Hepatocyte (in vitro differentiated cells): Measurements from ENCODE around the gene RANGAP1. TPM values are rescaled to one million over a fixed set of nuclear protein-coding genes. Genes with fewer than 3 reads are reported as not detected.
"Not testable (repeated sequence)": the region's sequence is repeated elsewhere in the genome, so short reads cannot be mapped to it uniquely, and the experiment has no call there.

ENCODE experiments used
- DNase-seq: peaks from one replicate; pipeline ENCODE4 v3.0.0-alpha.2; 2016; ENCODE audit warnings: low spot score
- H2AFZ ChIP-seq: fragments of 200-600 bp; sonication (generic); 2 replicates; pipeline ENCODE4 v1.6.0; 2016; ENCODE audit warnings: antibody characterized with exemption, mild to moderate bottlenecking
- H3K27ac ChIP-seq: fragments of 200-600 bp; sonication (generic); 2 replicates; pipeline ENCODE4 v1.5.1; 2016; ENCODE audit warnings: mild to moderate bottlenecking
- H3K27me3 ChIP-seq: fragments of 200-600 bp; sonication (generic); 2 replicates; pipeline ENCODE4 v1.6.1; 2016
- H3K36me3 ChIP-seq: fragments of 200-600 bp; sonication (generic); replicated peaks from 2 replicates; pipeline ENCODE4 v1.5.1; 2016; ENCODE audit warnings: low read depth; ENCODE audit not compliant: insufficient read depth
- H3K4me1 ChIP-seq: fragments of 200-600 bp; sonication (generic); 2 replicates; pipeline ENCODE4 v1.5.1; 2016; ENCODE audit warnings: mild to moderate bottlenecking, moderate library complexity; ENCODE audit not compliant: insufficient read depth
- H3K4me2 ChIP-seq: fragments of 200-600 bp; sonication (generic); 2 replicates; pipeline ENCODE4 v1.6.0; 2016
- H3K4me3 ChIP-seq: fragments of 200-600 bp; sonication (generic); 2 replicates; pipeline ENCODE4 v1.5.1; 2016; ENCODE audit warnings: mild to moderate bottlenecking
- H3K79me2 ChIP-seq: fragments of 200-600 bp; sonication (generic); 2 replicates; pipeline ENCODE4 v1.6.0; 2017; ENCODE audit warnings: mild to moderate bottlenecking
- H3K9me2 ChIP-seq: fragments of 200-600 bp; sonication (generic); replicated peaks from 2 replicates; pipeline ENCODE4 v1.6.0; 2017; ENCODE audit warnings: mild to moderate bottlenecking; ENCODE audit not compliant: insufficient read depth
- H3K9me3 ChIP-seq: fragments of 200-600 bp; sonication (generic); 2 replicates; pipeline ENCODE4 v1.5.1; 2016; ENCODE audit warnings: low read depth, mild to moderate bottlenecking
- H4K20me1 ChIP-seq: fragments of 200-600 bp; sonication (generic); 2 replicates; pipeline ENCODE4 v1.6.0; 2016; ENCODE audit warnings: mild to moderate bottlenecking; ENCODE audit not compliant: insufficient read depth, poor library complexity, severe bottlenecking
- EZH2 ChIP-seq: fragments of 200-600 bp; sonication (generic); IDR thresholded peaks from 2 replicates; pipeline ENCODE4 v1.6.1; 2016; ENCODE audit warnings: antibody characterized with exemption, mild to moderate bottlenecking, borderline replicate concordance
- EZH2phosphoT487 ChIP-seq: fragments of 200-600 bp; sonication (generic); IDR thresholded peaks from one replicate; pipeline ENCODE4 v1.6.1; 2018; ENCODE audit warnings: antibody characterized with exemption, mild to moderate bottlenecking, low read depth, moderate library complexity; ENCODE audit not compliant: unreplicated experiment, severe bottlenecking
- WGBS: methylation state at CpG from one replicate; pipeline ENCODE4 v1.1.6; 2016; ENCODE audit warnings: low lambda C conversion rate; ENCODE audit errors: missing lambda C conversion rate; 5-methylcytosine and 5-hydroxymethylcytosine counted together
- polyA plus RNA-seq: library from polyadenylated mRNA; unstranded; fragments of >200 nt; fragmentation: Nextera tagmentation; extraction: Ambion mirVana; gene quantifications from 2 replicates; pipeline ENCODE4 v1.2.1, GENCODE V29; 2016
- total RNA-seq: library from RNA; depleted of rRNA; stranded (reverse); fragments of >200 nt; gene quantifications from 2 replicates; pipeline ENCODE4 v1.2.3, GENCODE V29; 2014
- TF ChIP-seq, protein P1 (sequence below): fragments of 200-600 bp; sonication (generic); IDR thresholded peaks from 2 replicates; pipeline ENCODE4 v1.5.1; 2016; ENCODE audit warnings: antibody characterized with exemption, mild to moderate bottlenecking; ENCODE audit not compliant: poor library complexity

The RANGAP1 gene
- total and polyA plus RNA-seq, 2 experiments from 2014 or later, result 35.2 to 38.1 TPM

DNA sequence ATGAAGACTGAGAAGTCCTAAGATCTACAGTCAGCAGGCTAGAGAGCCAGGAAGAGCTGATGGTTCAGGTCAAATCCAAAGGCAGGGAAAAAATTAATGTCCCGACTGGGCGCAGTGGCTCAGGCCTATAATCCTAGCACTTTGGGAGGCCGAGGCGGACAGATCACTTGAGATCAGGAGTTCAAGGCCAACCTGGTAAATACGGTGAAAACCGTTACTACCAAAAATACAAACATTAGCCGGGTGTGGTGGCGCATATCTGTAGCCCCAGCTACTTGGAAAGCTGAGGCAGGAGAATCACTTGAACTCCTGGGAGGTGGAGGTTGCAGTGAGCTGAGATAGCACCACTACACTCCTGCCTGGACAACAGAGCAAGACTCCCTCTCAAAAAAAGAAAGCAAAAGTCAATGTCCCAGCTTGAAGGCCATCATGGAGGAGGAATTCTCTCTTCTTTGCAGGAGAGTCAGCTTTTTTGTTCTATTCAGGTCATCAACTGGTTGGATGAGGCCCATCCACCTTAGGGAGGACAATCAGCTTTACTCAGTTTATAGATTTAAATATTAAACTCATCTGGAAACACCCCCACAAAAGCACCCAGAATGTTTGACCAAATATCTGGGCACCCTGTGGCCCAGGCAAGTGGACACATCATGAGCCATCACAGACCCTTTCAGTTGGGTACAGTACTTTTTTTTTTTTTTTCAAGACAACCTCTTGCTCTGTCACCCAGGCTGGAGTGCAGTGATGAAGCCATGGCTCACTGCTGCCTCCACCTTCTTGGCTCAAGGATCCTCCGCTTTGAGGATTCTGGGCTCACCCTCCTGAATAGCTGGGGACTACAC lies 11.1 kb upstream of the RANGAP1 start:
- no peak for TF ChIP-seq EZH2
- TF ChIP-seq, protein P1, sequence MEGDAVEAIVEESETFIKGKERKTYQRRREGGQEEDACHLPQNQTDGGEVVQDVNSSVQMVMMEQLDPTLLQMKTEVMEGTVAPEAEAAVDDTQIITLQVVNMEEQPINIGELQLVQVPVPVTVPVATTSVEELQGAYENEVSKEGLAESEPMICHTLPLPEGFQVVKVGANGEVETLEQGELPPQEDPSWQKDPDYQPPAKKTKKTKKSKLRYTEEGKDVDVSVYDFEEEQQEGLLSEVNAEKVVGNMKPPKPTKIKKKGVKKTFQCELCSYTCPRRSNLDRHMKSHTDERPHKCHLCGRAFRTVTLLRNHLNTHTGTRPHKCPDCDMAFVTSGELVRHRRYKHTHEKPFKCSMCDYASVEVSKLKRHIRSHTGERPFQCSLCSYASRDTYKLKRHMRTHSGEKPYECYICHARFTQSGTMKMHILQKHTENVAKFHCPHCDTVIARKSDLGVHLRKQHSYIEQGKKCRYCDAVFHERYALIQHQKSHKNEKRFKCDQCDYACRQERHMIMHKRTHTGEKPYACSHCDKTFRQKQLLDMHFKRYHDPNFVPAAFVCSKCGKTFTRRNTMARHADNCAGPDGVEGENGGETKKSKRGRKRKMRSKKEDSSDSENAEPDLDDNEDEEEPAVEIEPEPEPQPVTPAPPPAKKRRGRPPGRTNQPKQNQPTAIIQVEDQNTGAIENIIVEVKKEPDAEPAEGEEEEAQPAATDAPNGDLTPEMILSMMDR, result no peak
- TF ChIP-seq EZH2phosphoT487, result no peak
- H3K9me3 ChIP-seq, result no peaks in the 10 kb centered on the region
- no peak for DNase-seq
- H3K36me3 ChIP-seq, result no peaks in the 10 kb centered on the region
- peaks cover 4% of the 10 kb centered on the region for H3K4me1 ChIP-seq
- no peak overlapping the region for H2AFZ ChIP-seq
- no peak overlapping the region for H3K4me2 ChIP-seq
- H4K20me1 ChIP-seq, result no peaks in the 10 kb centered on the region
- no peak overlapping the region for H3K4me3 ChIP-seq
- no peak overlapping the region for H3K27ac ChIP-seq
- no peaks in the 10 kb centered on the region for H3K9me2 ChIP-seq
- H3K79me2 ChIP-seq, result peaks cover 15% of the 10 kb centered on the region
- H3K27me3 ChIP-seq, result no peaks in the 10 kb centered on the region
- 93% methylated on average over 9 of the region's 9 CpGs for WGBS

DNA sequence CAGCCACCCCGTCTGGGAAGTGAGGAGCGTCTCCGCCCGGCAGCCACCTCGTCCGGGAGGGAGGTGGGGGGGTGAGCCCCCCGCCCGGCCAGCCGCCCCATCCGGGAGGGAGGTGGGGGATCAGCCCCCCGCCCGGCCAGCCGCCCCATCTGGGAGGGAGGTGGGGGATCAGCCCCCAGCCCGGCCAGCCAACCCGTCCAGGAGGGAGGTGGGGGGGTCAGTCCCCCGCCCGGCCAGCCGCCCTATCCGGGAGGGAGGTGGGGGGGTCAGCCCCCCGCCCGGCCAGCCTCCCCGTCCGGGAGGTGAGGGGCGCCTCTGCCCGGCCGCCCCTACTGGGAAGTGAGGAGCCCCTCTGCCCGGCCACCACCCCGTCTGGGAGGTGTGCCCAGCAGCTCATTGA lies 8.8 kb upstream of the RANGAP1 start:
- not testable (repeated sequence) for H3K36me3 ChIP-seq, H3K9me2 ChIP-seq, H3K27ac ChIP-seq, H3K4me3 ChIP-seq, H3K4me1 ChIP-seq, H4K20me1 ChIP-seq, H3K9me3 ChIP-seq, H2AFZ ChIP-seq, H3K4me2 ChIP-seq, DNase-seq, H3K79me2 ChIP-seq, H3K27me3 ChIP-seq
- no CpG with 5 or more reads among the region's 28 CpGs for WGBS

DNA sequence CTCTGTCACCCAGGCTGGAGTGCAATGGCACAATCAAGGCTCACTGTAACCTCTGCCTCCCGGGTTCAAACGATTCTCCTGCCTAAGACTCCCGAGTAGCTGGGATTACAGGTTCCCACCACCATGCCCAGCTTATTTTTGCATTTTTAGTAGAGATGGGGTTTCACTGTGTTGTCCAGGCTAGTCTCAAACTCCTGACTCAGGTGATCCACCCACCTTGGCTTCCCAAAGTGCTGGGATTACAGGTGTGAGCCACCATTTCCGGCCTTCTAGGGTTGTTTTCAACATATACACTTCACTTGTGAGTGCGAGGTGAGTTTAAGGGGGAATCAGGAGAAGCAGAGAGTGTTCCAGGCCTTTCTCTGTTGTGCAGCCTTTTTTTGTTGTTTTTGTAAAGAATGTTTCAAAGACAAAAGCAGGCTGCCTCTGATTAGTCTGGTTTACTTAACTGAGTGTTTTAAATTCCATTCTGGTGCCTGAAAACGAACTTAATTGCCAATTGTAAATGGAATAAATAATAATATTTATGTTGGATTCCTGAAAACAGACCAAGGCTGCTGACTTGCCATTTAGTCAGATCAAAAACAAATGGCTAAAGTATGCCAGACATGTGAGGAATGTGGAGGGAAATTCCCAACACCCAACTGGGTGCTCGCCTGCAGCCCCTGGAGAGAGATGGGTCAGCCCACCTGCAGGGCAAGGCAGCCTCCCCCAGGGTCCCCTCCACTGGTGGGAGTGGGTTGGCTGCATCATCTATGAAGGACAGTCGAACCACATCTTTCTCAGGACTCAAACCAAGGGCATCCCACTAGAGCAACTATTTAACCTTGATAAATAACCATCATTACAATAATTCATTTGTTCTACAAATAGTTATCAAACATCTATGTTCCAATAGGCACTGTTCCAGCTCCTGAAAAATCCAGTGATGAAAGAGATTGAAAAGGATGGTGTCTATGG lies 4.6 kb upstream of the RANGAP1 start:
- H3K27ac ChIP-seq, result peak overlapping the region; percentile 97
- H3K4me2 ChIP-seq, result no peak overlapping the region
- no peak for DNase-seq
- no peaks in the 10 kb centered on the region for H3K79me2 ChIP-seq
- WGBS, result 55% methylated on average over 8 of the region's 8 CpGs
- H3K9me2 ChIP-seq, result no peaks in the 10 kb centered on the region
- no peak for TF ChIP-seq EZH2
- H3K27me3 ChIP-seq, result no peaks in the 10 kb centered on the region
- no peaks in the 10 kb centered on the region for H3K36me3 ChIP-seq
- no peaks in the 10 kb centered on the region for H4K20me1 ChIP-seq
- H3K9me3 ChIP-seq, result no peaks in the 10 kb centered on the region
- no peak overlapping the region for H2AFZ ChIP-seq
- H3K4me3 ChIP-seq, result no peak overlapping the region
- peaks cover 24% of the 10 kb centered on the region for H3K4me1 ChIP-seq

DNA sequence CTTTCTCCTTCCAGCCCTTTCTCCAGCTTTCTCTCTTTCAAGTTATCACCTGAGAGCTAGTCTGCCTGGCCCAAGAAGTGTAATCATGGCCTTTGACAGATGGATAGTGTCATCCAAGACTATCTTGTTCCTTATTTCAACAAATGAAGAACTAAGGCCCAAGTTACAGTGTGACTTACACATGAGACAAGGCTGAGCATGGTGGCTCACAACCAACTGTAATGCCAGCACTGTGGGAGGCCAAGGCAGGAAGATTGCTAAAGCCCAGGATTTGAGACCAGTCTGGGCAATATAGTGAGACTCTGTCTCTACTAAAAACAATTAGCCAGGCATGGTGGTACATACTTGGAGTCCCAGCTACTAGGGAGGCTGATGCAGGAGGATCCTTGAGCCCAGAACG lies 3.7 kb upstream of the RANGAP1 start:
- peaks cover 4% of the 10 kb centered on the region for H3K79me2 ChIP-seq
- H3K9me2 ChIP-seq, result no peaks in the 10 kb centered on the region
- TF ChIP-seq EZH2 (no peak), EZH2phosphoT487 (no peak)
- DNase-seq, result no peak
- H3K4me3 ChIP-seq, result no peak overlapping the region
- H3K27ac ChIP-seq, result peak overlapping the region; percentile 97
- H3K4me2 ChIP-seq, result no peak overlapping the region
- WGBS, result 96% methylated on average over 1 of the region's 1 CpG
- peaks cover 24% of the 10 kb centered on the region for H3K4me1 ChIP-seq
- no peaks in the 10 kb centered on the region for H3K9me3 ChIP-seq
- H4K20me1 ChIP-seq, result no peaks in the 10 kb centered on the region
- no peak overlapping the region for H2AFZ ChIP-seq
- H3K27me3 ChIP-seq, result no peaks in the 10 kb centered on the region
- no peaks in the 10 kb centered on the region for H3K36me3 ChIP-seq
